HFF-Myc (cell line): ENCODE data around the gene CNGB1.
"Not testable (repeated sequence)": the region's sequence is repeated elsewhere in the genome, so short reads cannot be mapped to it uniquely, and the experiment has no call there.

Experiments
- DNase-seq: peaks from one replicate; pipeline ENCODE4 v3.0.0-alpha.2; 2011; ENCODE audit warnings: low read depth; ENCODE audit errors: extremely low read depth
- H3K4me3 ChIP-seq: replicated peaks from 2 replicates; pipeline ENCODE4 v1.5.1; 2011; ENCODE audit warnings: low read depth, mild to moderate bottlenecking, control low read depth, low read length
- CTCF ChIP-seq: IDR thresholded peaks from 2 replicates; pipeline ENCODE4 v1.5.1; 2012; ENCODE audit warnings: mild to moderate bottlenecking, low read depth, low read length, control low read depth; ENCODE audit errors: missing control alignments

CNGB1 gene

GRCh38 chr16:57945740-57946138 lies 25.2 kb downstream of the CNGB1 start:
- TF ChIP-seq CTCF: peak; percentile 23
- no peak for DNase-seq
- H3K4me3 ChIP-seq: no peak overlapping the region

- H3K4me3 ChIP-seq: no peak overlapping the region
- DNase-seq: no peak
- TF ChIP-seq CTCF: no peak
Measured at GRCh38 chr16:57944970-57945739, 25.8 kb downstream of the CNGB1 start.

GRCh38 chr16:57943381-57943780 lies 27.5 kb downstream of the CNGB1 start:
- DNase-seq: not testable (repeated sequence)

GRCh38 chr16:57941901-57942300 lies 29.0 kb downstream of the CNGB1 start:
- DNase-seq: not testable (repeated sequence)

More at GRCh38 chr16:57943381-57943780, 27.5 kb downstream of the CNGB1 start:
- not testable (repeated sequence) for H3K4me3 ChIP-seq

GRCh38 chr16:57941016-57941664 lies 29.8 kb downstream of the CNGB1 start:
- no peak for TF ChIP-seq CTCF
- no peak overlapping the region for H3K4me3 ChIP-seq
- no peak for DNase-seq

More at GRCh38 chr16:57941901-57942300, 29.0 kb downstream of the CNGB1 start:
- H3K4me3 ChIP-seq: not testable (repeated sequence)

- TF ChIP-seq CTCF: no peak
- DNase-seq: peak; percentile 25
- no peak overlapping the region for H3K4me3 ChIP-seq
Measured at GRCh38 chr16:57940382-57940966, 30.5 kb downstream of the CNGB1 start.

- no peak for TF ChIP-seq CTCF
- no peak overlapping the region for H3K4me3 ChIP-seq
- DNase-seq: no peak
Measured at GRCh38 chr16:57939872-57940224, 31.1 kb downstream of the CNGB1 start.
